Astrocyte of the spinal cord (primary cell): ENCODE results near the gene RRAD.

Source experiments
- DNase-seq: peaks from one replicate; pipeline ENCODE4 v3.0.0; 2011; ENCODE audit warnings: low read depth, low spot score
- H3K4me3 ChIP-seq: 2 replicates; pipeline ENCODE4 v1.5.1; 2011; ENCODE audit warnings: low read depth, mild to moderate bottlenecking, low read length, moderate library complexity
- in situ Hi-C: cut with HindIII; loops from 2 replicates; pipeline ENCODE4 v1.10.0; 2017; ENCODE audit warnings: low sequenced_read_pairs
- TF ChIP-seq, protein P1 (sequence below): IDR thresholded peaks from 2 replicates; pipeline ENCODE4 v1.5.1; 2012; ENCODE audit warnings: low read depth, mild to moderate bottlenecking, low read length, inconsistent platforms

The RRAD gene

DNA sequence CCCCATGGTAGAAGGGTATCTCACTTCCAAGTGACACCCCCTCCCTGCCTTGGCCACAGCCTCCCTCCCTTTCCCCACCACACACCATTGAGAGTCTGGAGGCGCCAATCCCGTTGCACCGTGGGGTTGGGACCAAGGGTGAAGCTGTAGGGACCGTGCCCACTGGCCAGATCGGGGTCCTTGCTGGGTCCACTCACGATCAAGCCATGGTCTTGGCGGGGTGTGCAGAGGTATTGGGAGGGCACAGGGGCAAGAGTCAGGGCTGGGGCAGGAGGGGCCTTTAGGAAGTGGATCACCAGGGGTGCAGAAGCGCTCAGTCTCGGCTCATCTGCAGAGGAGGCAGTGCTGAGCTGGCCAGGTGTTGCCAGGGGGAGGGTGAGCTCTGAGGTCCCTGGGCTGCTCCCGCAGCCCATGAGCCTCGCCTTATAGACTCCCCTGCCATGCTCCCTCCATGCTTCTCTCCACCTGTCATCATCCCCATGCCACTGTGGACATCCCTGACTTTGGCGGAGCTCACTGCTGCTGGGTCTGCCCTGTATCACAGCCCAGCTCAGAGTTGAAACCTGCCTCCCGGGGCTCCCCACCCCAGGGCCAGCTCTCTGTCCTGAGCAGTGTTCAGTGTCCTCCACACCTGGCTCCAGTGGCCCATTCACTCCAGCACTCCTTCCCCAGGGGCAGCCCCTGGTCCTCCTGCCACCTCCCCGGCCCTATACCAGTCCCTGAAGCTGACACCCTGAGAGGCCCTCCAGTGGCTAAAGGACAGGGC lies 15.0 kb downstream of the RRAD start:
- no peak overlapping the region for H3K4me3 ChIP-seq
- TF ChIP-seq, protein P1, sequence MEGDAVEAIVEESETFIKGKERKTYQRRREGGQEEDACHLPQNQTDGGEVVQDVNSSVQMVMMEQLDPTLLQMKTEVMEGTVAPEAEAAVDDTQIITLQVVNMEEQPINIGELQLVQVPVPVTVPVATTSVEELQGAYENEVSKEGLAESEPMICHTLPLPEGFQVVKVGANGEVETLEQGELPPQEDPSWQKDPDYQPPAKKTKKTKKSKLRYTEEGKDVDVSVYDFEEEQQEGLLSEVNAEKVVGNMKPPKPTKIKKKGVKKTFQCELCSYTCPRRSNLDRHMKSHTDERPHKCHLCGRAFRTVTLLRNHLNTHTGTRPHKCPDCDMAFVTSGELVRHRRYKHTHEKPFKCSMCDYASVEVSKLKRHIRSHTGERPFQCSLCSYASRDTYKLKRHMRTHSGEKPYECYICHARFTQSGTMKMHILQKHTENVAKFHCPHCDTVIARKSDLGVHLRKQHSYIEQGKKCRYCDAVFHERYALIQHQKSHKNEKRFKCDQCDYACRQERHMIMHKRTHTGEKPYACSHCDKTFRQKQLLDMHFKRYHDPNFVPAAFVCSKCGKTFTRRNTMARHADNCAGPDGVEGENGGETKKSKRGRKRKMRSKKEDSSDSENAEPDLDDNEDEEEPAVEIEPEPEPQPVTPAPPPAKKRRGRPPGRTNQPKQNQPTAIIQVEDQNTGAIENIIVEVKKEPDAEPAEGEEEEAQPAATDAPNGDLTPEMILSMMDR, result no peak
- in situ Hi-C loops, result no loop called here
- DNase-seq, result no peak

DNA sequence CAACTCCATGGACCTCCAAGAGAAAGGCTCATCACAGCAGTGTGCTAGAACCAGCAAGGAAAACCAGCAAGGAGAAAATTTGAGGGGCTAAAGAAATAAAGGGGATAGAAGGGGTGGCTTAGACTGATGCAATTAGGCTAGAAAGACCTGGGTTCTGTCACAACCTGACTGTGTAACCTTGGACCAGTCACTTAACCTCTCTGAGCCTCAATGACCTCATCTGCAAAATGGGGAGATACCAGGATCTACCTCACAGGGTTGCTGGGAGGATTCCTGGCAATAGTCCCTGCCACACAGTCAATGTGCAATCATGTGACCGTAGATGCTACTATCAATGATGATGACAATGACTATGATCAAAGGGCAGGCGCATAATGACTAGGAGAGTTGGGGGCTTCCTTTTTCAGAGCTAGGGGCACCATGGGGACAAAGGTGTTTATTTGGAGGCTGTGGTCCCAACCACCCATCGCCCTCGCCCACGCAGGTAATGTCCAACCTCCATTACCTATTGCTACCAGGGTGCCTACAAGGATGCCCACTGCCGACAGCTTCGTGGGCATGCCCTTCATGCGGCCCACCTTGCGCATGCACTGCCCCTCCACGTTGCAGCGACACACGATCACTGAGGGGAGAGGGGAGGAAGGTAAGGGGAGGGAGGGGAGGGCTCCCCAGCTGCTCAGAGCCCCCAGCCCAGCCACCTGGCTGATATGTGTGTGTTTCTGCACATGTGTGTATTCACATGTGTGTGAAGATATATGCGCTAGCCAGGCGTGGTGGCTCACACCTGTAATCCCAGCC lies 16.4 kb downstream of the RRAD start:
- TF ChIP-seq, protein P1, result no peak
- in situ Hi-C loops, result no loop called here
- H3K4me3 ChIP-seq, result no peak overlapping the region
- DNase-seq, result no peak

DNA sequence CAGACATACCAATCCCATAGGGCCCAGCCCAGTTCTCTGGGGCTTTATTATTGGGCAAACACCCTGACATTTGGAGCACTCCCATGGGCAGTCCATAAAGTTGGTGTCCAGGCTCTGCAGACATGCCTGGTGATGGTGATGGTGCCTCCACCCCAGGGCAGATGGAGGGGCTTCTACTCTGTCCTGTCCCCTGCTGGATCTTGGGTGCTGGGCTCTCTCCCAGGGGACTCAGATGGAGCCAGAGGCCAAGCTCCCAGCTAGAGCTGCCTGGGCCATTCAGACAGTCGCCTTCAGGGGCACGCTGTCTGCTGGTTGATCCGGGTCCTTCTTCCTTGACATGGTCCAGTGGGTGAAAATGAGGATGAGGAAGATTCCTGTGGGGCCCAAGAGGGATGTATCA lies 17.2 kb downstream of the RRAD start:
- TF ChIP-seq, protein P1, result no peak
- no peak overlapping the region for H3K4me3 ChIP-seq
- in situ Hi-C loops, result no loop called here
- no peak for DNase-seq

DNA sequence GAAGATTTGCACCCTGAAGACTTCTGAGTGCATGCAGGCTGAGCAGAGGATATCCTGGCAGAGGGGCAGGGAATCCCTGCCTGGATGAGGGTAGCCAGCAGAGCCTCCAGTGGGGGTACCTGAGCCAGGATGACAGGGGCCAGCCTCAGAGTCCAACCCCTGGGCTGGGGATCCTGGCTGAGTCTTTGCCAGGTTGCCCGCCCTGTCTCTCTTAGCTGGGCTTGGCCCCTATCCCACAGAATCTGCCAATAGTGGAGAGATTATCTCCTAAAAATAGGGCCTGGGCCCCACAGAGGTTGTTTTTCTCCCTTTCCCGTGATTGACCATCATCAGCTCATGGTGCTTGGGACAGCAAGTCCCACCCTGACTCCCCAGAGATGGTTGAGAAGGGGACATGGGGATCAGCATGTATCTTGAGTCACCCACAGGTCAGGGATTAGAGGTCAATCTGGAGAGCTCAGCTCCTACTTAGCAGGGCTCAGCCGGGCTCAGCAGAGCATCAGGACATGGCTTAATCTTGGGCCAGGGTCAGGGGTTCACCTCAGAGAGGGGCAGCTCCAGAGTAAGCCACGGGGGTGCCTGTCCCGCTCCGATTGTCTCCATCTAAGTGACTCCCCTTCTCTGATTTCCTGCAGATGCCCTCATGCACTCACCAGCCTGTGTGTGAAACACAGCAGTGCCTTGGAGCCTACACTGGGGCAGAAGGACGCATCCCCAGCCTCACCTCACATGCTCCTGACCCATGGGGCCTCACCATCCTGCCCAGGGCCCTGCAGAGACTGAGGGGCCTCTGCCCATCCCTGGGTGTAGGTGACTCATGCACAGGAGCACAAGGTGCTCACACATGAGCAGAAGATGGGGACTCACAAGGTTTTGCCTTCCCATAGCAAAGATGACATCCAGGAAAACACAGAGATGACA lies 18.2 kb downstream of the RRAD start:
- in situ Hi-C loops, result no loop called here
- DNase-seq, result no peak
- TF ChIP-seq, protein P1, result no peak
- H3K4me3 ChIP-seq, result no peak overlapping the region

DNA sequence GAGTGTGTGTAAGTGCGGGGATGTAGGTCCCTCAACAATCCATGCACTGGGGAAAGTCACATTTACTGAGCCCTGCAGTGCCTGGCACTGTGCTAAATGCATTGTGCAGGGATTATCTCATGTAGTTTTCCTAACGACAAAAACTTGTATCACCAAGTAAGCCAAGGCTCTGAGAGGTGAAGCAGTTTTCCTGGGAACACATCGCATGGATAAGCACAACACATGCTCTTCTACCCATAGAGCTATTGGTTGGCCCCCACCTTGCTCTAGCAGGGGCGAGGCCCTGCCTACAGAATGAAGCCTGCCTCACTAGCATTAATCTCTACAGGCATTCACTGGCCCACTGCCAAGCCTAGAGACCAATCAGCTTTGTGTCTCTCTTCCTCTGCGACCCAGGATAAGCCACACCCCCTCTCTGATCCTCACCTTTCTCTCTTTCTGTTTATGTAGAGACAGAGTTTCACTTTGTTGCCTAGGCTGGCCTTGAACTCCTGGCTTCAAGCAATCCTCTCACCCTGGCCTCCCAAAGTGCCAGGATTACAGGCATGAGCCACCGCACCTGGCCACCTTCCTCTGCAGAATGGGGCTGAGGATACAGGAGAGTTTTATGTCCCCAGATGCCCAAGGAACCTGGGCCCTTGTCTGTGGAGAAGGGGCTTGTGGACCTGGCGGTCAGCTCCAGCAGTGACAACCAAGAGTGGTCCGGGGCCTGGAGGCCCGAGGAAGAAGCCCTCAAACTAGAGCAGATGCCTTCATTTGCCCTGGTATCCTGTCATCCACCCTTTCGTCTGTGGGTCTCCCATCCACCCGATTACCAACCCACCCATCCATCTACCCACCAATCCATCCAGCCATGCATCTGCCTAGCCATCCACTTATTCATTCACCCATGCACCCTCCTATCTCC lies 19.4 kb downstream of the RRAD start:
- DNase-seq, result no peak
- in situ Hi-C loops, result no loop called here
- TF ChIP-seq, protein P1, result no peak
- H3K4me3 ChIP-seq, result no peak overlapping the region
